ENCODE data around the gene SLC25A22.

DNA sequence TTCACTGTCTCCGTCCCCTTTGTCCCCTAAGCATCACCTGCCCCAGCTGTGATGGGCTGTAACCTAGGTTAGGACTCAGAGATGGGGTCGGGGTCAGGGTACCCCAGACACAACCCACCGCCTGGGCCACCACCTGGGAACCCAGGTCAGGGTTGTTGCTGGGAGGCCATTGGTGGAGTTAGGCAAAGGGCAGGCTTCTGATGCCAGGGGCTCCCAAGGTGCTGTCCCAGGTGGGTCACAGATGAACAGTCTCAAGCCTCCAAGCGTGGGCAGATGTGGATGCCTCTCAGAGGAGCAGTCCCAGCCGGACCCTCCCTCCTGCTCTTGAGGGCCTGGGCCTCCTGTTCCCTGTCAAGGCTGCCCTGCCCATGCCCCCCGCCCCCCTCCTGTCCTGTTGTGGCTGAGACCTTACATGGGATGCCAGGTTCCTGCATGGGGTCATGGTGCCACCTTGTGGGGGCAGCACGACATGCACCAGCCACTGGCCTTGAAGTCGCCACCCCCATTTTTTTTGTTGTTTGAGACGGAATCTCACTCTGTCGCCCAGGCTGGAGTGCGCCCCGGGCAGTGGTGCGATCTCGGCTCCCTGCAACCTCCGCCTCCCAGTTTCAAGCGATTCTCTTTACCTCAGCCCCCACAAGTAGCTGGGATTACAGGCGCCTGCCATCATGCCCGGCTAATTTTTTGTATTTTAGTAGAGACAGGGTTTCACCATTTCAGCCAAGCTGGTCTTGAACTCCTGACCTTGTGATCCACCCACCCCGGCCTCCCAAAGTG, 32.9 kb downstream of the SLC25A22 start:
- TF ChIP-seq, protein P1, sequence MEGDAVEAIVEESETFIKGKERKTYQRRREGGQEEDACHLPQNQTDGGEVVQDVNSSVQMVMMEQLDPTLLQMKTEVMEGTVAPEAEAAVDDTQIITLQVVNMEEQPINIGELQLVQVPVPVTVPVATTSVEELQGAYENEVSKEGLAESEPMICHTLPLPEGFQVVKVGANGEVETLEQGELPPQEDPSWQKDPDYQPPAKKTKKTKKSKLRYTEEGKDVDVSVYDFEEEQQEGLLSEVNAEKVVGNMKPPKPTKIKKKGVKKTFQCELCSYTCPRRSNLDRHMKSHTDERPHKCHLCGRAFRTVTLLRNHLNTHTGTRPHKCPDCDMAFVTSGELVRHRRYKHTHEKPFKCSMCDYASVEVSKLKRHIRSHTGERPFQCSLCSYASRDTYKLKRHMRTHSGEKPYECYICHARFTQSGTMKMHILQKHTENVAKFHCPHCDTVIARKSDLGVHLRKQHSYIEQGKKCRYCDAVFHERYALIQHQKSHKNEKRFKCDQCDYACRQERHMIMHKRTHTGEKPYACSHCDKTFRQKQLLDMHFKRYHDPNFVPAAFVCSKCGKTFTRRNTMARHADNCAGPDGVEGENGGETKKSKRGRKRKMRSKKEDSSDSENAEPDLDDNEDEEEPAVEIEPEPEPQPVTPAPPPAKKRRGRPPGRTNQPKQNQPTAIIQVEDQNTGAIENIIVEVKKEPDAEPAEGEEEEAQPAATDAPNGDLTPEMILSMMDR (IDR thresholded peaks at IDR 0.05): peak in 3 of 4 experiments; percentile 52 to 73 (median 62)
- no peak for TF ChIP-seq POLR2AphosphoS5 (IDR thresholded peaks at IDR 0.05)
- no peak for TF ChIP-seq POLR2A (IDR thresholded peaks at IDR 0.05)
- no peak for TF ChIP-seq EP300 (IDR thresholded peaks at IDR 0.05)
